ENCODE measurements around the gene ZMIZ1. TPM values are rescaled to one million over a fixed set of nuclear protein-coding genes. Genes with fewer than 3 reads are reported as not detected.

Gene ZMIZ1
- total and polyA plus RNA-seq, 2 experiments from 2014 or later = 9.2 to 30.9 TPM

- H3K9me3 Mint-ChIP-seq = no peaks in the 10 kb centered on the region
- no peaks in the 10 kb centered on the region for H3K9me2 ChIP-seq (ENCODE audit: insufficient read depth)
- DNase-seq (ENCODE audit: low spot score) = peak; percentile 91
Observed at GRCh38 chr10:79347226-79347893, 278.6 kb downstream of the ZMIZ1 start, which contains the start of gene PPIF. PPIF (plus strand) TSS chr10:79347469; CDS start chr10:79347549, 80 bp downstream.

More at GRCh38 chr10:79347226-79347893, 278.6 kb downstream of the ZMIZ1 start, which contains the start of gene PPIF:
- no peaks in the 10 kb centered on the region for H3K27me3 ChIP-seq (ENCODE audit: insufficient read depth)
- H3K27ac ChIP-seq (ENCODE audit: low read depth) = peak within 1 kb of the TSS; percentile 42; the same call in 1 of the 2 replicates
- Mint-ChIP-seq H3K27me3 (ENCODE audit: insufficient read depth, low read depth, poor library complexity) (peaks cover 2% of the 10 kb centered on the region), H3K27ac (no peak within 1 kb of the TSS; the same call in 1 of the 2 replicates), H3K4me1 (peaks cover 11% of the 10 kb centered on the region; the same call in 1 of the 3 replicates), H3K4me3 (peak within 1 kb of the TSS; percentile 81), H3K36me3 (ENCODE audit: low read depth) (peaks cover 33% of the 10 kb centered on the region)
- peak within 1 kb of the TSS; percentile 94 for H2AFZ ChIP-seq
- H3K36me3 ChIP-seq (ENCODE audit: insufficient read depth) = no peaks in the 10 kb centered on the region; the same call in 1 of the 2 replicates
- peak; percentile 87 for ATAC-seq
- peaks cover 7% of the 10 kb centered on the region for H3K4me1 ChIP-seq (ENCODE audit: insufficient read depth)
- peaks cover 11% of the 10 kb centered on the region for H3K79me2 ChIP-seq (replicated peaks; ENCODE audit: insufficient read depth)
- H3K4me2 ChIP-seq = peak within 1 kb of the TSS; percentile 86
- H3K4me3 ChIP-seq = peak within 1 kb of the TSS; percentile 75
- H4K20me1 ChIP-seq (replicated peaks; ENCODE audit: insufficient read depth) = peaks cover 13% of the 10 kb centered on the region; the same call in 1 of the 2 replicates
- no peak for TF ChIP-seq ZNF462 (CRISPR knock-in tag; IDR thresholded peaks at IDR 0.05)
- no peak for TF ChIP-seq STAT1 (IDR thresholded peaks at IDR 0.05; ENCODE audit: unreplicated experiment)
- no peak for TF ChIP-seq ZNF331 (CRISPR knock-in tag; IDR thresholded peaks at IDR 0.05; ENCODE audit: low read depth)
- peak; percentile 72 to 77 for TF ChIP-seq CTCF (conservative IDR thresholded peaks at IDR 0.05; ENCODE audit: low read depth in 2 of 2)
- peak; percentile 19; the same call in 1 of the 2 replicates for TF ChIP-seq POLR2AphosphoS5 (IDR thresholded peaks at IDR 0.05; ENCODE audit: low read depth)
- peak; percentile 36; the same call in 1 of the 2 replicates for TF ChIP-seq CREB1 (CRISPR knock-in tag; IDR thresholded peaks at IDR 0.05; ENCODE audit: low read depth)
- peaks cover 7% of the 10 kb centered on the region for H3F3A ChIP-seq (replicated peaks; ENCODE audit: low read depth)

Measured in GM23338 (cell line).